Transverse colon (tissue), 3 donors: ENCODE measurements around the gene PTGES2.

Experiments
- POLR2A ChIP-seq: fragments of 450-650 bp; IDR thresholded peaks from one replicate; pipeline ENCODE4 v1.6.1; 2016; ENCODE audit warnings: antibody characterized with exemption, mild to moderate bottlenecking, moderate library complexity
- POLR2AphosphoS5 ChIP-seq, 3 donors: sonication (generic); formaldehyde crosslinking; IDR thresholded peaks; one replicate each; pipeline ENCODE4 v1.6.1; 2016; ENCODE audit warnings: antibody characterized with exemption in 3 of 3

DNA sequence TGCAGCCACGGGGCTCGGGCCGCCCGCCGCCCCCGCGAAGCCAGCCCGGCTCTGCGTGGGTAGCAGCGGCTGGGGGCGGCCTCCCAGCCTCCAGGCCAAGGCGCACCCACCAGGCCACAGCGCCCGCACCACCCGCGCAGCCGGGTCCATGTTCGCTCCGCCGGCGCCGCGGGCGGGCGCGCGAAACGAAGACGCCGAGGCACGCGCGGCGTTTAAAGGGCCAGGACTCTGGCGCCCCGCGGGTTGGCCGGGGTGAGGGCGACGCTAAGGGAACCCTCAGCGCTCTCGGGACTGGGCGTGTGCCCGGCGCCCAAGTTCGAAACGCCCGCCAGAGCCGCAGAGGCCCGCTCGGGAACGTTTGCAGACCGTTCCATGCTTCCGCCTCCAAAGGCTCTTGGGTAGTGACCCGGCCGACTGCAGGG, at the start of gene PTGES2:
- TF ChIP-seq POLR2A, result peak; percentile 8
- peak in 1 of 3 donors; percentile 54 for TF ChIP-seq POLR2AphosphoS5 (IDR thresholded peaks at IDR 0.05)
